GM12878 (cell line): ENCODE data around the gene LRRIQ4. TPM values are rescaled to one million over a fixed set of nuclear protein-coding genes. Genes with fewer than 3 reads are reported as not detected.
A peak's percentile ranks its signal among the peaks of the same experiment; 100 is the strongest.

ENCODE experiments used
- ATAC-seq: fragments of 200-7000 bp; cut with Tn5 transposase; 3 replicates; pipeline ENCODE4 v1.9.1; 2020; ENCODE audit warnings: mild to moderate bottlenecking, moderate library complexity
- BruUV-seq: library from RNA; stranded (reverse); fragments of 400-500 nt; replicated peaks from 2 replicates; lab custom pipeline; 2021; lab: Mats Ljungman, UMichigan
- CTCF ChIA-PET: fragments of 300-600 bp; sonication (Branson Sonifier 250); formaldehyde crosslinking; extraction: SDS; loops from one replicate; lab custom pipeline; 2021; ENCODE audit warnings: inconsistent platforms; lab: Yijun Ruan, JAX
- POLR2A ChIA-PET: fragments of 350-600 bp; formaldehyde crosslinking; extraction: SDS; loops from one replicate; lab custom pipeline; 2021; ENCODE audit warnings: inconsistent platforms; lab: Charles Lee
- RAD21 ChIA-PET: fragments of 300-600 bp; sonication (Branson Sonifier 250); formaldehyde crosslinking; loops from one replicate; lab custom pipeline; 2023; ENCODE audit warnings: antibody characterized with exemption; ENCODE audit not compliant: unreplicated experiment; lab: Charles Lee
- SMC1A ChIA-PET: fragments of 300-600 bp; sonication (Branson Sonifier 250); formaldehyde crosslinking; loops from one replicate; lab custom pipeline; 2023; ENCODE audit not compliant: unreplicated experiment, uncharacterized antibody; lab: Charles Lee
- DNase-seq: peaks from one replicate; pipeline ENCODE4 v3.0.0-alpha.2; 2011; ENCODE audit warnings: low read depth, low spot score
- FAIRE-seq: peaks from 3 replicates; lab custom pipeline; 2011; peaks lifted over from hg19 to GRCh38; lab: Jason Lieb, UNC
- H2AFZ ChIP-seq: 2 replicates; pipeline ENCODE4 v1.6.0; 2011; ENCODE audit warnings: low read depth, low read length, control low read depth; ENCODE audit not compliant: control insufficient read depth
- H3K27ac ChIP-seq: 2 replicates; pipeline ENCODE4 v1.5.1; 2011; ENCODE audit warnings: control low read depth; ENCODE audit not compliant: control insufficient read depth, insufficient read depth
- H3K27me3 ChIP-seq, 2 experiments: replicated peaks in 1 of 2; 2 replicates each; pipeline versions ENCODE4 v1.6.0 to v1.6.1; 2011; ENCODE audit warnings: low read length in 1 of 2; ENCODE audit not compliant: control insufficient read depth in 2 of 2, insufficient read depth in 2 of 2
- H3K36me3 ChIP-seq, 2 experiments: 2 replicates each; pipeline ENCODE4 v1.5.1; 2011; ENCODE audit warnings: low read length in 1 of 2; ENCODE audit not compliant: control insufficient read depth in 2 of 2, insufficient read depth in 2 of 2
- H3K4me1 ChIP-seq: 2 replicates; pipeline ENCODE4 v1.6.1; 2011; ENCODE audit warnings: mild to moderate bottlenecking, low read length, moderate library complexity, mixed read lengths; ENCODE audit not compliant: control insufficient read depth, insufficient read depth
- H3K4me2 ChIP-seq: 2 replicates; pipeline ENCODE4 v1.6.0; 2011; ENCODE audit warnings: control low read depth; ENCODE audit not compliant: control insufficient read depth, insufficient read depth
- H3K4me3 ChIP-seq: fragments of 200-600 bp; sonication (generic); 2 replicates; pipeline ENCODE4 v1.5.1; 2016
- H3K79me2 ChIP-seq: 2 replicates; pipeline ENCODE4 v1.6.0; 2011; ENCODE audit warnings: low read length; ENCODE audit not compliant: control insufficient read depth, insufficient read depth
- H3K9ac ChIP-seq: 2 replicates; pipeline ENCODE4 v1.8.0; 2011; ENCODE audit warnings: low read length, control low read depth, mixed read lengths; ENCODE audit not compliant: control insufficient read depth, insufficient read depth
- H3K9me3 ChIP-seq: replicated peaks from 3 replicates; pipeline ENCODE4 v1.5.1; 2011; ENCODE audit warnings: mild to moderate bottlenecking, low read length; ENCODE audit not compliant: control insufficient read depth, insufficient read depth
- H4K20me1 ChIP-seq: 2 replicates; pipeline ENCODE4 v1.6.0; 2011; ENCODE audit not compliant: control insufficient read depth, insufficient read depth
- ATF7 ChIP-seq: fragments of 450-650 bp; IDR thresholded peaks from 2 replicates; pipeline ENCODE4 v1.6.1; 2016; ENCODE audit warnings: low read depth, mild to moderate bottlenecking
- GABPA ChIP-seq: IDR thresholded peaks from 2 replicates; pipeline ENCODE4 v1.6.1; 2014; ENCODE audit warnings: antibody characterized with exemption, low read depth, mild to moderate bottlenecking, inconsistent platforms
- PAX8 ChIP-seq: fragments of 450-650 bp; IDR thresholded peaks from 2 replicates; pipeline ENCODE4 v1.6.1; 2017; ENCODE audit warnings: mild to moderate bottlenecking, moderate library complexity
- WGBS: methylation state at CpG from one replicate; pipeline ENCODE4 v1.1.6; 2016; ENCODE audit warnings: low lambda C conversion rate; ENCODE audit not compliant: insufficient replicate concordance, insufficient coverage; ENCODE audit errors: missing lambda C conversion rate; 5-methylcytosine and 5-hydroxymethylcytosine counted together
- in situ Hi-C: fragments of 300-500 bp; cut with MboI; formaldehyde crosslinking; loops from 9 replicates; pipeline ENCODE4 v1.14.3; 2018; ENCODE audit warnings: mixed read lengths
- intact Hi-C: fragments of 100-400 bp; cut with micrococcal nuclease; formaldehyde crosslinking; loops from one replicate; pipeline ENCODE4 v1.14.2; 2022; ENCODE audit not compliant: unreplicated experiment
- polyA plus RNA-seq, 11 experiments: library from polyadenylated mRNA; depleted of rRNA in 4 of 11; unstranded in 6 of 11; stranded (reverse) in 5 of 11; fragments of >200 nt; fragmentation: Nextera tagmentation in 4 of 11; fragmentation: Illumina TruSeq in 1 of 11; extraction: Ambion mirVana in 4 of 11; extraction: Trizol in 1 of 11; gene quantifications; 1 replicate in 1 of 11; 2 replicates in 10 of 11; pipeline versions ENCODE4 v1.2.1 to v1.2.3, GENCODE V29; 2011 to 2016; ENCODE audit warnings: inconsistent platforms in 2 of 11, missing spikeins in 2 of 11, low read depth in 1 of 11
- total RNA-seq, 4 experiments: library from RNA; depleted of rRNA in 3 of 4; stranded (reverse); fragments of >200 nt in 3 of 4; fragmentation: Illumina TruSeq in 1 of 4; extraction: Trizol in 1 of 4; gene quantifications; 2 replicates each; pipeline versions ENCODE4 v1.2.1 to v1.2.3, GENCODE V29; 2013 to 2021
- TF ChIP-seq, protein P1 (sequence below): fragments of 450-650 bp; IDR thresholded peaks from 2 replicates; pipeline ENCODE4 v1.6.1; 2017; ENCODE audit warnings: antibody characterized with exemption, mild to moderate bottlenecking, moderate library complexity
- TF ChIP-seq, protein P2 (sequence below): IDR thresholded peaks from 2 replicates; pipeline ENCODE4 v1.6.1; 2012; ENCODE audit warnings: low read length, inconsistent platforms
- TF ChIP-seq, protein P3 (sequence below): fragments of 450-650 bp; IDR thresholded peaks from 2 replicates; pipeline ENCODE4 v1.6.1; 2017; ENCODE audit warnings: mild to moderate bottlenecking, moderate library complexity
- TF ChIP-seq, protein P4 (sequence below): fragments of 450-650 bp; IDR thresholded peaks from 2 replicates; pipeline ENCODE4 v1.6.1; 2018; ENCODE audit warnings: borderline replicate concordance, mild to moderate bottlenecking; ENCODE audit not compliant: partially characterized antibody
- TF ChIP-seq, protein P5 (sequence below): fragments of 450-650 bp; IDR thresholded peaks from 2 replicates; pipeline ENCODE4 v1.6.1; 2017; ENCODE audit warnings: low read depth, mild to moderate bottlenecking, moderate library complexity

LRRIQ4 gene
- total and polyA plus RNA-seq, 10 of the 15 experiments (the other 5 are each of a cell fraction or from before 2014, with no cell fraction given): 0.06 to 0.21 (median 0.14) TPM; not detected in 3

DNA sequence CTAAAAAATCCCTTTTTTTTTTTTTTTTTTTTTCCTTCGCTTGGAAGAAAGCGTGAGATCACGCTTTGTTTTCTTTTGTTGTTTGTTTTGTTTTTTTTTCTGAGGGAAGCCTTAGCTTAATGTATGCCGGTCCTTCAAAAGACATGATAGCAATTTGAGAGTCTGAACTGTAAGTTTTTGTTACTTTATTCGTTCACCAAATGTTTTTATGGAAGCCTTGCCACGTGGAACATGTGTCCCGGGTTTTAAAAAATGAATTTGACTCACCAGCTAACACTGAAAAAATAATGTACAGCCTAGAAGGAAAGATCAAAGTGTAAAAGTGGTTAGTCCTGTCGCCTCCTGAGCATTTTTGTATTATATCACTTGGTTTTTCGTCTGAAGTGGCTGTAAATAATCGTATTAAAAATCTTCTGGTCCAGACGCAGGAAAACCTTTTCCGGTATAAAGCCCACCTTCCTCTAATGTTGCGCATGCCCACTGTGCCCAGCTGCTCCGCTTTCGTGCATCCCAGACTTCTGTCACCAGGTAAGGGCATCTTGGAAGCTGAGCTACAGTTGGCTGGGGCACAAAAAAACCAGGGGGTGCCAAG, 40.3 kb upstream of the LRRIQ4 start:
- FAIRE-seq: peak; percentile 75
- H3K4me2 ChIP-seq: peak overlapping the region; percentile 41
- TF ChIP-seq ATF7 (peak; percentile 59; the same call in 1 of the 2 replicates), PAX8 (peak; percentile 37; the same call in 1 of the 2 replicates), GABPA (peak; percentile 3; the same call in 1 of the 2 replicates)
- TF ChIP-seq, protein P1, sequence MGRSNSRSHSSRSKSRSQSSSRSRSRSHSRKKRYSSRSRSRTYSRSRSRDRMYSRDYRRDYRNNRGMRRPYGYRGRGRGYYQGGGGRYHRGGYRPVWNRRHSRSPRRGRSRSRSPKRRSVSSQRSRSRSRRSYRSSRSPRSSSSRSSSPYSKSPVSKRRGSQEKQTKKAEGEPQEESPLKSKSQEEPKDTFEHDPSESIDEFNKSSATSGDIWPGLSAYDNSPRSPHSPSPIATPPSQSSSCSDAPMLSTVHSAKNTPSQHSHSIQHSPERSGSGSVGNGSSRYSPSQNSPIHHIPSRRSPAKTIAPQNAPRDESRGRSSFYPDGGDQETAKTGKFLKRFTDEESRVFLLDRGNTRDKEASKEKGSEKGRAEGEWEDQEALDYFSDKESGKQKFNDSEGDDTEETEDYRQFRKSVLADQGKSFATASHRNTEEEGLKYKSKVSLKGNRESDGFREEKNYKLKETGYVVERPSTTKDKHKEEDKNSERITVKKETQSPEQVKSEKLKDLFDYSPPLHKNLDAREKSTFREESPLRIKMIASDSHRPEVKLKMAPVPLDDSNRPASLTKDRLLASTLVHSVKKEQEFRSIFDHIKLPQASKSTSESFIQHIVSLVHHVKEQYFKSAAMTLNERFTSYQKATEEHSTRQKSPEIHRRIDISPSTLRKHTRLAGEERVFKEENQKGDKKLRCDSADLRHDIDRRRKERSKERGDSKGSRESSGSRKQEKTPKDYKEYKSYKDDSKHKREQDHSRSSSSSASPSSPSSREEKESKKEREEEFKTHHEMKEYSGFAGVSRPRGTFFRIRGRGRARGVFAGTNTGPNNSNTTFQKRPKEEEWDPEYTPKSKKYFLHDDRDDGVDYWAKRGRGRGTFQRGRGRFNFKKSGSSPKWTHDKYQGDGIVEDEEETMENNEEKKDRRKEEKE: no peak
- TF ChIP-seq, protein P2, sequence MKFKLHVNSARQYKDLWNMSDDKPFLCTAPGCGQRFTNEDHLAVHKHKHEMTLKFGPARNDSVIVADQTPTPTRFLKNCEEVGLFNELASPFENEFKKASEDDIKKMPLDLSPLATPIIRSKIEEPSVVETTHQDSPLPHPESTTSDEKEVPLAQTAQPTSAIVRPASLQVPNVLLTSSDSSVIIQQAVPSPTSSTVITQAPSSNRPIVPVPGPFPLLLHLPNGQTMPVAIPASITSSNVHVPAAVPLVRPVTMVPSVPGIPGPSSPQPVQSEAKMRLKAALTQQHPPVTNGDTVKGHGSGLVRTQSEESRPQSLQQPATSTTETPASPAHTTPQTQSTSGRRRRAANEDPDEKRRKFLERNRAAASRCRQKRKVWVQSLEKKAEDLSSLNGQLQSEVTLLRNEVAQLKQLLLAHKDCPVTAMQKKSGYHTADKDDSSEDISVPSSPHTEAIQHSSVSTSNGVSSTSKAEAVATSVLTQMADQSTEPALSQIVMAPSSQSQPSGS: 0 out of 2 replicates have a peak, but pooled peaks have one; percentile 23
- TF ChIP-seq, protein P3, sequence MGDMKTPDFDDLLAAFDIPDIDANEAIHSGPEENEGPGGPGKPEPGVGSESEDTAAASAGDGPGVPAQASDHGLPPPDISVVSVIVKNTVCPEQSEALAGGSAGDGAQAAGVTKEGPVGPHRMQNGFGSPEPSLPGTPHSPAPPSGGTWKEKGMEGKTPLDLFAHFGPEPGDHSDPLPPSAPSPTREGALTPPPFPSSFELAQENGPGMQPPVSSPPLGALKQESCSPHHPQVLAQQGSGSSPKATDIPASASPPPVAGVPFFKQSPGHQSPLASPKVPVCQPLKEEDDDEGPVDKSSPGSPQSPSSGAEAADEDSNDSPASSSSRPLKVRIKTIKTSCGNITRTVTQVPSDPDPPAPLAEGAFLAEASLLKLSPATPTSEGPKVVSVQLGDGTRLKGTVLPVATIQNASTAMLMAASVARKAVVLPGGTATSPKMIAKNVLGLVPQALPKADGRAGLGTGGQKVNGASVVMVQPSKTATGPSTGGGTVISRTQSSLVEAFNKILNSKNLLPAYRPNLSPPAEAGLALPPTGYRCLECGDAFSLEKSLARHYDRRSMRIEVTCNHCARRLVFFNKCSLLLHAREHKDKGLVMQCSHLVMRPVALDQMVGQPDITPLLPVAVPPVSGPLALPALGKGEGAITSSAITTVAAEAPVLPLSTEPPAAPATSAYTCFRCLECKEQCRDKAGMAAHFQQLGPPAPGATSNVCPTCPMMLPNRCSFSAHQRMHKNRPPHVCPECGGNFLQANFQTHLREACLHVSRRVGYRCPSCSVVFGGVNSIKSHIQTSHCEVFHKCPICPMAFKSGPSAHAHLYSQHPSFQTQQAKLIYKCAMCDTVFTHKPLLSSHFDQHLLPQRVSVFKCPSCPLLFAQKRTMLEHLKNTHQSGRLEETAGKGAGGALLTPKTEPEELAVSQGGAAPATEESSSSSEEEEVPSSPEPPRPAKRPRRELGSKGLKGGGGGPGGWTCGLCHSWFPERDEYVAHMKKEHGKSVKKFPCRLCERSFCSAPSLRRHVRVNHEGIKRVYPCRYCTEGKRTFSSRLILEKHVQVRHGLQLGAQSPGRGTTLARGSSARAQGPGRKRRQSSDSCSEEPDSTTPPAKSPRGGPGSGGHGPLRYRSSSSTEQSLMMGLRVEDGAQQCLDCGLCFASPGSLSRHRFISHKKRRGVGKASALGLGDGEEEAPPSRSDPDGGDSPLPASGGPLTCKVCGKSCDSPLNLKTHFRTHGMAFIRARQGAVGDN: 0 out of 2 replicates have a peak, but pooled peaks have one; percentile 34
- TF ChIP-seq, protein P4, sequence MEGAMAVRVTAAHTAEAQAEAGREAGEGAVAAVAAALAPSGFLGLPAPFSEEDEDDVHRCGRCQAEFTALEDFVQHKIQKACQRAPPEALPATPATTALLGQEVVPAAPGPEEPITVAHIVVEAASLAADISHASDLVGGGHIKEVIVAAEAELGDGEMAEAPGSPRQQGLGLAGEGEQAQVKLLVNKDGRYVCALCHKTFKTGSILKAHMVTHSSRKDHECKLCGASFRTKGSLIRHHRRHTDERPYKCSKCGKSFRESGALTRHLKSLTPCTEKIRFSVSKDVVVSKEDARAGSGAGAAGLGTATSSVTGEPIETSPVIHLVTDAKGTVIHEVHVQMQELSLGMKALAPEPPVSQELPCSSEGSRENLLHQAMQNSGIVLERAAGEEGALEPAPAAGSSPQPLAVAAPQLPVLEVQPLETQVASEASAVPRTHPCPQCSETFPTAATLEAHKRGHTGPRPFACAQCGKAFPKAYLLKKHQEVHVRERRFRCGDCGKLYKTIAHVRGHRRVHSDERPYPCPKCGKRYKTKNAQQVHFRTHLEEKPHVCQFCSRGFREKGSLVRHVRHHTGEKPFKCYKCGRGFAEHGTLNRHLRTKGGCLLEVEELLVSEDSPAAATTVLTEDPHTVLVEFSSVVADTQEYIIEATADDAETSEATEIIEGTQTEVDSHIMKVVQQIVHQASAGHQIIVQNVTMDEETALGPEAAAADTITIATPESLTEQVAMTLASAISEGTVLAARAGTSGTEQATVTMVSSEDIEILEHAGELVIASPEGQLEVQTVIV: no peak
- TF ChIP-seq, protein P5, sequence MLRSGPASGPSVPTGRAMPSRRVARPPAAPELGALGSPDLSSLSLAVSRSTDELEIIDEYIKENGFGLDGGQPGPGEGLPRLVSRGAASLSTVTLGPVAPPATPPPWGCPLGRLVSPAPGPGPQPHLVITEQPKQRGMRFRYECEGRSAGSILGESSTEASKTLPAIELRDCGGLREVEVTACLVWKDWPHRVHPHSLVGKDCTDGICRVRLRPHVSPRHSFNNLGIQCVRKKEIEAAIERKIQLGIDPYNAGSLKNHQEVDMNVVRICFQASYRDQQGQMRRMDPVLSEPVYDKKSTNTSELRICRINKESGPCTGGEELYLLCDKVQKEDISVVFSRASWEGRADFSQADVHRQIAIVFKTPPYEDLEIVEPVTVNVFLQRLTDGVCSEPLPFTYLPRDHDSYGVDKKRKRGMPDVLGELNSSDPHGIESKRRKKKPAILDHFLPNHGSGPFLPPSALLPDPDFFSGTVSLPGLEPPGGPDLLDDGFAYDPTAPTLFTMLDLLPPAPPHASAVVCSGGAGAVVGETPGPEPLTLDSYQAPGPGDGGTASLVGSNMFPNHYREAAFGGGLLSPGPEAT: peak; percentile 71; the same call in 1 of the 2 replicates

More for the DNA sequence above, 40.3 kb upstream of the LRRIQ4 start:
- BruUV-seq: no TSS peak
- Histone ChIP-seq H3K79me2 (peaks cover 33% of the 10 kb centered on the region), H3K4me1 (peaks cover 14% of the 10 kb centered on the region; the same call in 1 of the 2 replicates), H3K9me3 (no peaks in the 10 kb centered on the region), H3K9ac (peak overlapping the region; percentile 99), H3K4me3 (peak overlapping the region; percentile 97), H3K27me3 (no peaks in the 10 kb centered on the region), H2AFZ (peak overlapping the region; percentile 94), H4K20me1 (no peaks in the 10 kb centered on the region), H3K27ac (peak overlapping the region; percentile 99), H3K36me3 (peaks cover 0 to 10% of the 10 kb centered on the region in 2 experiments; a peak in 1 of 4 replicates)
- ChIA-PET POLR2A (interaction anchor here (0.6 to 0.9 kb wide), 5 partner anchors 8 to 1439 kb away, joined by 3 to 5 read pairs (median 3); partner anchors contain the start of genes SEC62 and TERC), CTCF (interaction anchor here (0.6 to 2.8 kb wide), 9 partner anchors 9 to 563 kb away, joined by 3 to 12 read pairs (median 3); partner anchors contain the start of genes LRRC34 and LRRIQ4), RAD21 (interaction anchor here (0.7 to 2.1 kb wide), 5 partner anchors 9 to 319 kb away, joined by 3 to 10 read pairs (median 4); no protein-coding TSS in a partner anchor), SMC1A (interaction anchor here (0.8 to 2.0 kb wide), 5 partner anchors 22 to 282 kb away, joined by 3 to 4 read pairs (median 3); partner anchors contain the start of genes LRRC34 and LRRIQ4)
- intact Hi-C loops: loop anchor here (5.0 kb wide), 3 partner anchors 160 to 1095 kb away; partner anchors contain the start of gene SKIL
- WGBS: under 1% methylated on average over 14 of the region's 15 CpGs
- DNase-seq (peak; percentile 59), ATAC-seq (peak; percentile 57)
- in situ Hi-C loops: no loop called here
